Stomach (tissue), 9 donors: ENCODE results near the gene CLMP. TPM values are rescaled to one million over a fixed set of nuclear protein-coding genes. Genes with fewer than 3 reads are reported as not detected.
"Not testable (repeated sequence)": the region's sequence is repeated elsewhere in the genome, so short reads cannot be mapped to it uniquely, and the experiment has no call there.

Source experiments
- DNase-seq, 2 donors: peaks; one replicate each; pipeline versions ENCODE4 v3.0.0 to v3.0.0-alpha.2; 2013 to 2019
- H3K27ac ChIP-seq, 5 donors: fragments of 200-600 bp in 4 of 5; sonication (generic) in 4 of 5; one replicate each; pipeline ENCODE4 v1.5.1; 2013 to 2019; ENCODE audit warnings: mild to moderate bottlenecking in 1 of 5, moderate library complexity in 1 of 5
- H3K27me3 ChIP-seq, 3 donors: fragments of 200-600 bp; sonication (generic); one replicate each; pipeline ENCODE4 v1.5.1; 2017 to 2019; ENCODE audit warnings: mixed run types in 1 of 3
- H3K36me3 ChIP-seq, 4 donors: fragments of 200-600 bp; sonication (generic); 1 replicate in 3 of 4; 2 replicates in 1 of 4; pipeline ENCODE4 v1.5.1; 2016 to 2019
- H3K4me1 ChIP-seq, 4 donors: fragments of 200-600 bp; sonication (generic); one replicate each; pipeline ENCODE4 v1.5.1; 2016 to 2019
- H3K4me3 ChIP-seq, 4 donors: fragments of 200-600 bp; sonication (generic) in 3 of 4; one replicate each; pipeline ENCODE4 v1.5.1; 2016 to 2019; ENCODE audit warnings: mild to moderate bottlenecking in 1 of 4
- H3K9me3 ChIP-seq, 4 donors: fragments of 200-600 bp; sonication (generic); one replicate each; pipeline ENCODE4 v1.5.1; 2016 to 2019
- CTCF ChIP-seq, 7 experiments: fragments of 450-650 bp in 4 of 7; fragments of 200-600 bp in 3 of 7; sonication (generic) in 3 of 7; IDR thresholded peaks; one replicate each; pipeline ENCODE4 v1.5.1; 2016 to 2019; ENCODE audit warnings: antibody characterized with exemption in 7 of 7, control low read depth in 2 of 7, mild to moderate bottlenecking in 1 of 7
- EP300 ChIP-seq: sonication (generic); formaldehyde crosslinking; IDR thresholded peaks from one replicate; pipeline ENCODE4 v1.6.1; 2017; ENCODE audit warnings: antibody characterized with exemption
- POLR2A ChIP-seq, 4 donors: fragments of 450-650 bp; IDR thresholded peaks; one replicate each; pipeline ENCODE4 v1.6.1; 2016; ENCODE audit warnings: antibody characterized with exemption in 4 of 4, control low read depth in 2 of 4, mild to moderate bottlenecking in 1 of 4, moderate library complexity in 1 of 4
- POLR2AphosphoS5 ChIP-seq, 3 donors: sonication (generic); formaldehyde crosslinking; IDR thresholded peaks; one replicate each; pipeline ENCODE4 v1.6.1; 2016; ENCODE audit warnings: antibody characterized with exemption in 3 of 3
- WGBS, 5 donors: extraction: QIAGEN DNeasy Blood & Tissue Kit in 3 of 5; methylation state at CpG; one replicate each; pipeline versions ENCODE4 v1.1.5 to v1.1.7; 2013 to 2018; 5-methylcytosine and 5-hydroxymethylcytosine counted together
- intact Hi-C: fragments of 100-400 bp; cut with DNase I; formaldehyde crosslinking; loops from one replicate; pipeline ENCODE4 v1.15.1; 2023; ENCODE audit warnings: low total_unique reads
- polyA plus RNA-seq, 3 donors: library from polyadenylated mRNA; stranded (reverse); fragments of 200-250 nt; gene quantifications; one replicate each; pipeline ENCODE4 v1.2.3, GENCODE V29; 2013
- total RNA-seq, 5 donors: library from RNA; depleted of rRNA; stranded (reverse); fragments of >200 nt; gene quantifications; one replicate each; pipeline versions ENCODE4 v1.1.0 to v1.2.3, GENCODE V29; 2014 to 2016
- donor health status: healthy with polysubstance abuse.
- donor health status: Bipolar disorder and iron deficiency.
- donor health status: healthy.

Gene CLMP
- total and polyA plus RNA-seq, 8 donors, result 4.9 to 81.2 (median 40.5) TPM

GRCh38 chr11:123132881-123133280, 62.2 kb downstream of the CLMP start:
- DNase-seq, result no peak
- H3K27me3 ChIP-seq, result no peaks in the 10 kb centered on the region
- intact Hi-C loops, result no loop called here
- H3K36me3 ChIP-seq, result no peaks in the 10 kb centered on the region
- 73 to 94% (median 88%) methylated on average over 6 of the region's 6 CpGs for whole genome bisulfite sequencing, 5 donors
- TF ChIP-seq EP300 (no peak), POLR2A (IDR thresholded peaks at IDR 0.05) (no peak), POLR2AphosphoS5 (IDR thresholded peaks at IDR 0.05) (no peak), CTCF (IDR thresholded peaks at IDR 0.05) (no peak)
- peak overlapping the region in 2 of 5 donors; percentile 27 to 73 for H3K27ac ChIP-seq
- H3K9me3 ChIP-seq, result no peaks in the 10 kb centered on the region
- H3K4me3 ChIP-seq, result no peak overlapping the region
- peaks cover 0 to 42% (median 3%) of the 10 kb centered on the region in 4 donors for H3K4me1 ChIP-seq

- Histone ChIP-seq H3K4me1 (peaks cover 0 to 35% (median 0%) of the 10 kb centered on the region in 4 donors), H3K27ac (peak overlapping the region in 4 of 5 donors; percentile 7 to 73 (median 61))
- H3K9me3 ChIP-seq, H3K27me3 ChIP-seq, H3K36me3 ChIP-seq, H3K4me3 ChIP-seq, intact Hi-C loops, DNase-seq: not testable (repeated sequence)
- 72 to 83% (median 81%) methylated on average over 8 of the region's 8 CpGs for WGBS, 5 donors
Observed at GRCh38 chr11:123132034-123132766, 62.8 kb downstream of the CLMP start.

GRCh38 chr11:123129920-123130319, 65.1 kb downstream of the CLMP start:
- 59 to 71% (median 61%) methylated on average over 3 of the region's 3 CpGs for WGBS, 5 donors
- no peaks in the 10 kb centered on the region for H3K9me3 ChIP-seq
- no peaks in the 10 kb centered on the region for H3K27me3 ChIP-seq
- H3K4me1 ChIP-seq, result peaks cover 0 to 26% (median 0%) of the 10 kb centered on the region in 4 donors
- H3K4me3 ChIP-seq, result no peak overlapping the region
- peak overlapping the region in 4 of 5 donors; percentile 38 to 73 (median 64) for H3K27ac ChIP-seq
- no peak for DNase-seq
- intact Hi-C loops, result no loop called here
- no peaks in the 10 kb centered on the region for H3K36me3 ChIP-seq
- TF ChIP-seq EP300 (no peak), CTCF (IDR thresholded peaks at IDR 0.05) (no peak), POLR2A (IDR thresholded peaks at IDR 0.05) (no peak), POLR2AphosphoS5 (IDR thresholded peaks at IDR 0.05) (no peak)

GRCh38 chr11:123125169-123125568, 69.9 kb downstream of the CLMP start:
- intact Hi-C loops, result no loop called here
- Histone ChIP-seq H3K27me3 (peaks cover 0 to 8% (median 0%) of the 10 kb centered on the region in 3 donors), H3K27ac (no peak overlapping the region), H3K9me3 (no peaks in the 10 kb centered on the region), H3K4me3 (no peak overlapping the region), H3K36me3 (no peaks in the 10 kb centered on the region), H3K4me1 (peaks cover 0 to 23% (median 8%) of the 10 kb centered on the region in 4 donors)
- WGBS, 5 donors, result 57 to 72% (median 69%) methylated on average over 3 of the region's 3 CpGs
- TF ChIP-seq POLR2AphosphoS5 (IDR thresholded peaks at IDR 0.05), result no peak
- no peak for DNase-seq

GRCh38 chr11:123122852-123123251, 72.2 kb downstream of the CLMP start:
- Histone ChIP-seq H3K4me3 (no peak overlapping the region), H3K9me3 (no peaks in the 10 kb centered on the region), H3K27ac (peak overlapping the region in 4 of 5 donors; percentile 64 to 83 (median 73)), H3K27me3 (peaks cover 0 to 8% (median 0%) of the 10 kb centered on the region in 3 donors), H3K4me1 (peaks cover 0 to 18% (median 8%) of the 10 kb centered on the region in 4 donors), H3K36me3 (no peaks in the 10 kb centered on the region)
- intact Hi-C loops, result no loop called here
- no peak for DNase-seq
- TF ChIP-seq CTCF (IDR thresholded peaks at IDR 0.05), result no peak
- TF ChIP-seq POLR2AphosphoS5 (IDR thresholded peaks at IDR 0.05), result no peak
- no peak for TF ChIP-seq POLR2A (IDR thresholded peaks at IDR 0.05)
- TF ChIP-seq EP300, result no peak
- 41 to 64% (median 57%) methylated on average over 7 of the region's 7 CpGs for WGBS, 5 donors
